GM12878 (cell line): ENCODE results near the gene PLA2G2E. TPM values are rescaled to one million over a fixed set of nuclear protein-coding genes. Genes with fewer than 3 reads are reported as not detected.

Experiments used
- ATAC-seq: fragments of 200-7000 bp; cut with Tn5 transposase; 3 replicates; pipeline ENCODE4 v1.9.1; 2020; ENCODE audit warnings: mild to moderate bottlenecking, moderate library complexity
- BruUV-seq: library from RNA; stranded (reverse); fragments of 400-500 nt; replicated peaks from 2 replicates; lab custom pipeline; 2021; lab: Mats Ljungman, UMichigan
- CTCF ChIA-PET: fragments of 300-600 bp; sonication (Branson Sonifier 250); formaldehyde crosslinking; extraction: SDS; loops from one replicate; lab custom pipeline; 2021; ENCODE audit warnings: inconsistent platforms; lab: Yijun Ruan, JAX
- POLR2A ChIA-PET: fragments of 350-600 bp; formaldehyde crosslinking; extraction: SDS; loops from one replicate; lab custom pipeline; 2021; ENCODE audit warnings: inconsistent platforms; lab: Charles Lee
- RAD21 ChIA-PET: fragments of 300-600 bp; sonication (Branson Sonifier 250); formaldehyde crosslinking; loops from one replicate; lab custom pipeline; 2023; ENCODE audit warnings: antibody characterized with exemption; ENCODE audit not compliant: unreplicated experiment; lab: Charles Lee
- SMC1A ChIA-PET: fragments of 300-600 bp; sonication (Branson Sonifier 250); formaldehyde crosslinking; loops from one replicate; lab custom pipeline; 2023; ENCODE audit not compliant: unreplicated experiment, uncharacterized antibody; lab: Charles Lee
- DNase-seq: peaks from one replicate; pipeline ENCODE4 v3.0.0-alpha.2; 2011; ENCODE audit warnings: low read depth, low spot score
- FAIRE-seq: peaks from 3 replicates; lab custom pipeline; 2011; peaks lifted over from hg19 to GRCh38; lab: Jason Lieb, UNC
- H2AFZ ChIP-seq: 2 replicates; pipeline ENCODE4 v1.6.0; 2011; ENCODE audit warnings: low read depth, low read length, control low read depth; ENCODE audit not compliant: control insufficient read depth
- H3K27ac ChIP-seq: 2 replicates; pipeline ENCODE4 v1.5.1; 2011; ENCODE audit warnings: control low read depth; ENCODE audit not compliant: control insufficient read depth, insufficient read depth
- H3K27me3 ChIP-seq, 2 experiments: replicated peaks in 1 of 2; 2 replicates each; pipeline versions ENCODE4 v1.6.0 to v1.6.1; 2011; ENCODE audit warnings: low read length in 1 of 2; ENCODE audit not compliant: control insufficient read depth in 2 of 2, insufficient read depth in 2 of 2
- H3K36me3 ChIP-seq, 2 experiments: 2 replicates each; pipeline ENCODE4 v1.5.1; 2011; ENCODE audit warnings: low read length in 1 of 2; ENCODE audit not compliant: control insufficient read depth in 2 of 2, insufficient read depth in 2 of 2
- H3K4me1 ChIP-seq: 2 replicates; pipeline ENCODE4 v1.6.1; 2011; ENCODE audit warnings: mild to moderate bottlenecking, low read length, moderate library complexity, mixed read lengths; ENCODE audit not compliant: control insufficient read depth, insufficient read depth
- H3K4me2 ChIP-seq: 2 replicates; pipeline ENCODE4 v1.6.0; 2011; ENCODE audit warnings: control low read depth; ENCODE audit not compliant: control insufficient read depth, insufficient read depth
- H3K4me3 ChIP-seq: fragments of 200-600 bp; sonication (generic); 2 replicates; pipeline ENCODE4 v1.5.1; 2016
- H3K79me2 ChIP-seq: 2 replicates; pipeline ENCODE4 v1.6.0; 2011; ENCODE audit warnings: low read length; ENCODE audit not compliant: control insufficient read depth, insufficient read depth
- H3K9ac ChIP-seq: 2 replicates; pipeline ENCODE4 v1.8.0; 2011; ENCODE audit warnings: low read length, control low read depth, mixed read lengths; ENCODE audit not compliant: control insufficient read depth, insufficient read depth
- H3K9me3 ChIP-seq: replicated peaks from 3 replicates; pipeline ENCODE4 v1.5.1; 2011; ENCODE audit warnings: mild to moderate bottlenecking, low read length; ENCODE audit not compliant: control insufficient read depth, insufficient read depth
- H4K20me1 ChIP-seq: 2 replicates; pipeline ENCODE4 v1.6.0; 2011; ENCODE audit not compliant: control insufficient read depth, insufficient read depth
- POU2F2 ChIP-seq: IDR thresholded peaks from 3 replicates; pipeline ENCODE4 v1.6.1; 2011; ENCODE audit warnings: low read depth, mild to moderate bottlenecking, low read length, borderline replicate concordance
- YY1 ChIP-seq: IDR thresholded peaks from 2 replicates; pipeline ENCODE4 v1.6.1; 2011; ENCODE audit warnings: low read depth, mild to moderate bottlenecking, low read length
- WGBS: methylation state at CpG from one replicate; pipeline ENCODE4 v1.1.6; 2016; ENCODE audit warnings: low lambda C conversion rate; ENCODE audit not compliant: insufficient replicate concordance, insufficient coverage; ENCODE audit errors: missing lambda C conversion rate; 5-methylcytosine and 5-hydroxymethylcytosine counted together
- in situ Hi-C: fragments of 300-500 bp; cut with MboI; formaldehyde crosslinking; loops from 9 replicates; pipeline ENCODE4 v1.14.3; 2018; ENCODE audit warnings: mixed read lengths
- intact Hi-C: fragments of 100-400 bp; cut with micrococcal nuclease; formaldehyde crosslinking; loops from one replicate; pipeline ENCODE4 v1.14.2; 2022; ENCODE audit not compliant: unreplicated experiment
- polyA plus RNA-seq, 11 experiments: library from polyadenylated mRNA; depleted of rRNA in 4 of 11; unstranded in 6 of 11; stranded (reverse) in 5 of 11; fragments of >200 nt; fragmentation: Nextera tagmentation in 4 of 11; fragmentation: Illumina TruSeq in 1 of 11; extraction: Ambion mirVana in 4 of 11; extraction: Trizol in 1 of 11; gene quantifications; 1 replicate in 1 of 11; 2 replicates in 10 of 11; pipeline versions ENCODE4 v1.2.1 to v1.2.3, GENCODE V29; 2011 to 2016; ENCODE audit warnings: inconsistent platforms in 2 of 11, missing spikeins in 2 of 11, low read depth in 1 of 11
- total RNA-seq, 4 experiments: library from RNA; depleted of rRNA in 3 of 4; stranded (reverse); fragments of >200 nt in 3 of 4; fragmentation: Illumina TruSeq in 1 of 4; extraction: Trizol in 1 of 4; gene quantifications; 2 replicates each; pipeline versions ENCODE4 v1.2.1 to v1.2.3, GENCODE V29; 2013 to 2021
- TF ChIP-seq, protein P1 (sequence below): fragments of 450-650 bp; IDR thresholded peaks from 2 replicates; pipeline ENCODE4 v1.6.1; 2016; ENCODE audit warnings: mild to moderate bottlenecking
- TF ChIP-seq, protein P2 (sequence below): fragments of 150-350 bp; IDR thresholded peaks from 2 replicates; pipeline ENCODE4 v1.6.1; 2014; ENCODE audit warnings: mild to moderate bottlenecking, low read depth, low read length

Gene PLA2G2E
- total and polyA plus RNA-seq, 10 of the 15 experiments (the other 5 are each of a cell fraction or from before 2014, with no cell fraction given), result not detected

DNA sequence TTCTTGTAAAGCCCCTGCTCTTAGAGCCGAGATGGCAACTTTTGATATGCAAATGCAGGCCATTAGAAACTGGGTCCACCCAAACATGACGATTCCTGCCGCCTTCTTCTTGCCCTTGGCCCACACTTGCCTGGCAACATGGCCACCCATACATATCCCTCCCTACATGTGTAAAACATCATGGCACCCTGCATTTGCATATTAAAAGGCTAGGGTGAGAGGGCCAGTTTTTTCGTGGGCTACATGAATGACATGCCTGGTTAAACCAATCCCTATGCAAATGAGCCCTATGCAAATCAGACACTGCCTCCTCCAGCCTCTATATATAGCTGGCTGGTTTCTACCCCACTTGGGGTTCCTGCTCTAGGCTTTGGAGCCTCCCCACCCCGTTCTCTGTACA, 37.2 kb upstream of the PLA2G2E start:
- Histone ChIP-seq H3K9me3 (no peaks in the 10 kb centered on the region; the same call in 2 of the 3 replicates), H4K20me1 (no peaks in the 10 kb centered on the region), H3K27me3 (no peaks in the 10 kb centered on the region; a peak in 2 of 4 replicates), H3K4me3 (no peak overlapping the region), H3K79me2 (no peaks in the 10 kb centered on the region), H3K9ac (no peak overlapping the region), H2AFZ (no peak overlapping the region; the same call in 1 of the 2 replicates), H3K27ac (no peak overlapping the region), H3K4me1 (no peaks in the 10 kb centered on the region; the same call in 1 of the 2 replicates), H3K36me3 (no peaks in the 10 kb centered on the region), H3K4me2 (peak overlapping the region; percentile 30)
- intact Hi-C loops (no loop called here), in situ Hi-C loops (no loop called here)
- POLR2A ChIA-PET, result no interaction called here
- DNase-seq, result no peak
- RAD21 ChIA-PET, result no interaction called here
- ATAC-seq, result no peak
- TF ChIP-seq, protein P1, sequence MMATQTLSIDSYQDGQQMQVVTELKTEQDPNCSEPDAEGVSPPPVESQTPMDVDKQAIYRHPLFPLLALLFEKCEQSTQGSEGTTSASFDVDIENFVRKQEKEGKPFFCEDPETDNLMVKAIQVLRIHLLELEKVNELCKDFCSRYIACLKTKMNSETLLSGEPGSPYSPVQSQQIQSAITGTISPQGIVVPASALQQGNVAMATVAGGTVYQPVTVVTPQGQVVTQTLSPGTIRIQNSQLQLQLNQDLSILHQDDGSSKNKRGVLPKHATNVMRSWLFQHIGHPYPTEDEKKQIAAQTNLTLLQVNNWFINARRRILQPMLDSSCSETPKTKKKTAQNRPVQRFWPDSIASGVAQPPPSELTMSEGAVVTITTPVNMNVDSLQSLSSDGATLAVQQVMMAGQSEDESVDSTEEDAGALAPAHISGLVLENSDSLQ, result peak; percentile 59
- TF ChIP-seq, protein P2, sequence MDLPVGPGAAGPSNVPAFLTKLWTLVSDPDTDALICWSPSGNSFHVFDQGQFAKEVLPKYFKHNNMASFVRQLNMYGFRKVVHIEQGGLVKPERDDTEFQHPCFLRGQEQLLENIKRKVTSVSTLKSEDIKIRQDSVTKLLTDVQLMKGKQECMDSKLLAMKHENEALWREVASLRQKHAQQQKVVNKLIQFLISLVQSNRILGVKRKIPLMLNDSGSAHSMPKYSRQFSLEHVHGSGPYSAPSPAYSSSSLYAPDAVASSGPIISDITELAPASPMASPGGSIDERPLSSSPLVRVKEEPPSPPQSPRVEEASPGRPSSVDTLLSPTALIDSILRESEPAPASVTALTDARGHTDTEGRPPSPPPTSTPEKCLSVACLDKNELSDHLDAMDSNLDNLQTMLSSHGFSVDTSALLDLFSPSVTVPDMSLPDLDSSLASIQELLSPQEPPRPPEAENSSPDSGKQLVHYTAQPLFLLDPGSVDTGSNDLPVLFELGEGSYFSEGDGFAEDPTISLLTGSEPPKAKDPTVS, result no peak
- TF ChIP-seq POU2F2, result peak; percentile 92; the same call in 2 of the 3 replicates
- 0 out of 2 replicates have a peak, but pooled peaks have one; percentile 25 for TF ChIP-seq YY1
- no peak for FAIRE-seq
- 0% methylated on average over 5 of the region's 5 CpGs for WGBS
- SMC1A ChIA-PET, result interaction anchor here (0.6 kb wide), 1 partner anchor 274 kb away, joined by 4 read pairs; no protein-coding TSS in a partner anchor
- CTCF ChIA-PET, result no interaction called here
- BruUV-seq, result no TSS peak
